ENCODE results near the gene P3R3URF.

Gene P3R3URF

DNA sequence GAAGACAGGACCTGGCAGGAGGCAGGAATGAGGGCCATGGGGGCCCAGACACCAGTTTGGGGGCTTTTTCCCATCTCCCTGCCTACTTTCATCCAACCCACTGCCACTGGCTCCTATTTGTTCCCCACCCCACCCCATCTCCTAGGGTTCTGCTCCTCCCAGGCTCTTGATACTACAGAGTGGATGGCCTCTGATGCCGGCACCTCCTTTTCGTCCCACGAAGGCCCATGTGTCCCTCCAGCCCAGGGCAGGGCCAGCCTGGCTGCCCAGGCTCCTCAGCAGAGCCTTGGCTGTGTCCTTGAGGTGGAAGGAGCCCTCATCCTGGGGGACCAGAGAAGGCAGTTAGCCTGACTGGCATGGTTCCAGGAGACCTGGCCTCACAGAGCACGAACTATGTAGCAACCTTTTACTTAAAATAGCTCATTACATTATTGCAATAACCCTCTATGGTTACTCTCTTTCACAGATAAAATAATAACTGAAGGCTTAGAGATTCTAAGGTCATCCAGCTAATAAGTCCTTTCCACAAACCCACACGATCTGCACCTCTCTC lies 18.4 kb upstream of the P3R3URF start:
- no peak overlapping the region for H3K4me3 ChIP-seq (ENCODE audit: low read depth, low read length)
- TF ChIP-seq, protein P1, sequence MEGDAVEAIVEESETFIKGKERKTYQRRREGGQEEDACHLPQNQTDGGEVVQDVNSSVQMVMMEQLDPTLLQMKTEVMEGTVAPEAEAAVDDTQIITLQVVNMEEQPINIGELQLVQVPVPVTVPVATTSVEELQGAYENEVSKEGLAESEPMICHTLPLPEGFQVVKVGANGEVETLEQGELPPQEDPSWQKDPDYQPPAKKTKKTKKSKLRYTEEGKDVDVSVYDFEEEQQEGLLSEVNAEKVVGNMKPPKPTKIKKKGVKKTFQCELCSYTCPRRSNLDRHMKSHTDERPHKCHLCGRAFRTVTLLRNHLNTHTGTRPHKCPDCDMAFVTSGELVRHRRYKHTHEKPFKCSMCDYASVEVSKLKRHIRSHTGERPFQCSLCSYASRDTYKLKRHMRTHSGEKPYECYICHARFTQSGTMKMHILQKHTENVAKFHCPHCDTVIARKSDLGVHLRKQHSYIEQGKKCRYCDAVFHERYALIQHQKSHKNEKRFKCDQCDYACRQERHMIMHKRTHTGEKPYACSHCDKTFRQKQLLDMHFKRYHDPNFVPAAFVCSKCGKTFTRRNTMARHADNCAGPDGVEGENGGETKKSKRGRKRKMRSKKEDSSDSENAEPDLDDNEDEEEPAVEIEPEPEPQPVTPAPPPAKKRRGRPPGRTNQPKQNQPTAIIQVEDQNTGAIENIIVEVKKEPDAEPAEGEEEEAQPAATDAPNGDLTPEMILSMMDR (IDR thresholded peaks at IDR 0.05; ENCODE audit: low read depth, low read length), result no peak

GRCh38 chr1:46193984-46194570 lies 17.8 kb upstream of the P3R3URF start:
- H3K4me3 ChIP-seq (ENCODE audit: low read depth, low read length), result no peak overlapping the region
- TF ChIP-seq, protein P1 (IDR thresholded peaks at IDR 0.05; ENCODE audit: low read depth, low read length), result no peak

DNA sequence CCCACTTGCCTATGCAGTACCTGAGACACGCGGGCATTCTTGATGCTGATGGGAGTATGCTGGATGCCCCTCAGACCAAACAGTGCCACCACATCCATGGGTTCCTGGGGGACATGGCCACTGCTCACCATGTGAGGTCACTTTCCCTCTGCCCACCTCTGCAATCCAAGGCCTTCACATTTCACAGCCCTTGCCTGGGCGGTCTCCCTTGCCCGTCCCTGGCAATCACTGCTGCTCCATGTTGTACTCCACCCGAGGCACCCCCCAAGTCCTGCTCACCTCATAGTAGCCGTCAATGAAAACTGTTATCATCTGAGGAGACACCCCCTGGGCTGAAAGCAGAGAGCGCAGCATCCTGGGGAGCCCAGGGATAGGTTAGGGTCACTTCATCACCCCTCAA lies 17.0 kb upstream of the P3R3URF start:
- H3K4me3 ChIP-seq (ENCODE audit: low read depth, low read length), result no peak overlapping the region

DNA sequence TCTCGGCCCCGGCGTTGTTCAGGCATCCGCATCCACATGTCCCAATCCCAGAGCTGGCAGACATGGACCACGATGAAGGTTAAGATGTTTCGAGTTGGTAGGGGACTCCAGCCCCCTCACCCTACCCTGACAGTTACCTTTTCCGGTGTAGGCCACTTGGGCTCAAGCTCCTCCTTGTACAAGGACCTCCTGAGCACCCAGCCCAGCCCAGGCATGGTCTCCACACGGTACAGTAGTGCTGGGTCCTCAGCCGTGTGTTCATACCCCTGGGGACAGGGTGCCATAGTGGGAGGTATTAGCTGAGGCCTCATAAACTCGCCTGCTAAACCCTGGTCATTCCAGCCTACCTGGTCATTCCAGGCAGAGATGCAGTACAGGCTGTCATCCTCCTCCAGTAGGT lies 15.9 kb upstream of the P3R3URF start:
- TF ChIP-seq, protein P1 (IDR thresholded peaks at IDR 0.05; ENCODE audit: low read depth, low read length), result no peak
- no peak overlapping the region for H3K4me3 ChIP-seq (ENCODE audit: low read depth, low read length)

More for the DNA sequence above, 17.0 kb upstream of the P3R3URF start:
- TF ChIP-seq, protein P1 (IDR thresholded peaks at IDR 0.05; ENCODE audit: low read depth, low read length), result no peak

- TF ChIP-seq, protein P1 (IDR thresholded peaks at IDR 0.05; ENCODE audit: low read depth, low read length), result no peak
Observed at GRCh38 chr1:46191033-46191701, 14.9 kb upstream of the P3R3URF start.

DNA sequence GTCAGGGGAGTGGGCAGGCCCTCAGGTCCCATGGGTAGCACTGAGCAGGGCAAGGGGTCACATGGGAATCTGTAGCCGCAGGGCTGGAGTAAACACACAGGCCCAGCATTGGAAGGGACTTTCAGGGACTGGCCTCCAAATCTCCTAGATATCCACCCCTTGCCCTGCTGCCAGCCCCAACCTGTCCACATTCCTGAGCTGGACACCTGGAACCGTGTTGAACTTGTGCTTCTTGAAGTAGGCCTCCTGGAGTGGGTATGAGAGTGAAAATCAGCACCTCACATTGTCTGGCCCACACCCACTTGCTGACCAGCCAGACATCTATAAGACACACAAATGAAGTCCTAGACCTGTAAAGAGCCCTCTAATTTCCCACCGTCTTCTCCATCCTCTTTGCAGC lies 14.3 kb upstream of the P3R3URF start:
- TF ChIP-seq, protein P1 (IDR thresholded peaks at IDR 0.05; ENCODE audit: low read depth, low read length), result no peak

More at GRCh38 chr1:46191033-46191701, 14.9 kb upstream of the P3R3URF start:
- no peak overlapping the region for H3K4me3 ChIP-seq (ENCODE audit: low read depth, low read length)

More for the DNA sequence above, 14.3 kb upstream of the P3R3URF start:
- H3K4me3 ChIP-seq (ENCODE audit: low read depth, low read length), result no peak overlapping the region

All from WI38 (cell line).